Small intestine (tissue), 7 donors: ENCODE results near the gene EPAS1. TPM values are rescaled to one million over a fixed set of nuclear protein-coding genes. Genes with fewer than 3 reads are reported as not detected.

Source experiments
- DNase-seq, 2 donors: peaks; one replicate each; pipeline versions ENCODE4 v3.0.0 to v3.0.0-alpha.2; 2013
- FAIRE-seq: peaks from 2 replicates; lab custom pipeline; 2012; peaks lifted over from hg19 to GRCh38; lab: Jason Lieb, UNC
- H3K27ac ChIP-seq, 3 donors: one replicate each; pipeline ENCODE4 v1.5.1; 2013; ENCODE audit warnings: low read length in 2 of 3, mild to moderate bottlenecking in 2 of 3, control low read depth in 1 of 3, inconsistent platforms in 1 of 3, low read depth in 1 of 3, moderate library complexity in 1 of 3
- H3K27me3 ChIP-seq, 3 donors: one replicate each; pipeline ENCODE4 v1.6.1; 2013; ENCODE audit warnings: low read length in 3 of 3, inconsistent platforms in 1 of 3; ENCODE audit not compliant: control insufficient read depth in 3 of 3, insufficient read depth in 3 of 3
- H3K36me3 ChIP-seq, 3 donors: one replicate each; pipeline ENCODE4 v1.6.1; 2013; ENCODE audit warnings: low read length in 3 of 3, inconsistent platforms in 1 of 3, low read depth in 1 of 3, mild to moderate bottlenecking in 1 of 3, moderate library complexity in 1 of 3; ENCODE audit not compliant: control insufficient read depth in 3 of 3, insufficient read depth in 2 of 3
- H3K4me1 ChIP-seq, 3 donors: one replicate each; pipeline ENCODE4 v1.6.1; 2013; ENCODE audit warnings: low read length in 2 of 3, inconsistent platforms in 1 of 3, low read depth in 1 of 3, mild to moderate bottlenecking in 1 of 3, moderate library complexity in 1 of 3; ENCODE audit not compliant: control insufficient read depth in 3 of 3, insufficient read depth in 2 of 3
- H3K4me3 ChIP-seq, 3 donors: one replicate each; pipeline ENCODE4 v1.5.1; 2013; ENCODE audit warnings: low read length in 3 of 3, control low read depth in 1 of 3, inconsistent platforms in 1 of 3, low read depth in 1 of 3, mild to moderate bottlenecking in 1 of 3, moderate library complexity in 1 of 3
- H3K9me3 ChIP-seq, 2 donors: one replicate each; pipeline ENCODE4 v1.6.1; 2013; ENCODE audit warnings: low read depth in 1 of 2, low read length in 1 of 2; ENCODE audit not compliant: control insufficient read depth in 2 of 2, insufficient read depth in 1 of 2
- WGBS, 3 donors: extraction: QIAGEN DNeasy Blood & Tissue Kit; methylation state at CpG; one replicate each; pipeline ENCODE4 v1.1.7; 2013; 5-methylcytosine and 5-hydroxymethylcytosine counted together
- polyA plus RNA-seq, 4 donors: library from polyadenylated mRNA; stranded (reverse) in 3 of 4; unstranded in 1 of 4; fragments of 200-250 nt in 3 of 4; fragments of 120-200 nt in 1 of 4; gene quantifications; one replicate each; pipeline versions ENCODE4 v1.2.1 to v1.2.3, GENCODE V29; 2013
- donor health status: healthy with polysubstance abuse.
- donor health status: control.
- donor health status: control.
- donor health status: Bipolar disorder and iron deficiency.
- donor health status: healthy.

EPAS1 gene
- polyA plus RNA-seq, 4 donors: 22.7 to 106 (median 64.1) TPM

GRCh38 chr2:46352621-46353020 lies 55.4 kb downstream of the EPAS1 start:
- FAIRE-seq (no peak), DNase-seq (no peak)
- Histone ChIP-seq H3K4me3 (no peak overlapping the region), H3K27me3 (no peaks in the 10 kb centered on the region), H3K27ac (peak overlapping the region in 1 of 3 donors; percentile 56), H3K4me1 (peaks cover 0 to 2% (median 0%) of the 10 kb centered on the region in 3 donors), H3K36me3 (peaks cover 5 to 40% (median 8%) of the 10 kb centered on the region in 3 donors), H3K9me3 (no peaks in the 10 kb centered on the region)
- WGBS, 3 donors: 76 to 91% (median 83%) methylated on average over 8 of the region's 8 CpGs

- Histone ChIP-seq H3K4me3 (no peak overlapping the region), H3K9me3 (no peaks in the 10 kb centered on the region), H3K27me3 (no peaks in the 10 kb centered on the region), H3K4me1 (peaks cover 0 to 2% (median 0%) of the 10 kb centered on the region in 3 donors), H3K27ac (no peak overlapping the region), H3K36me3 (peaks cover 3 to 43% (median 4%) of the 10 kb centered on the region in 3 donors)
- FAIRE-seq (no peak), DNase-seq (no peak)
- WGBS, 3 donors: 91 to 93% (median 92%) methylated on average over 6 of the region's 6 CpGs
These were observed 56.3 kb downstream of the EPAS1 start for GRCh38 chr2:46353509-46353908.

GRCh38 chr2:46355756-46356155 lies 58.5 kb downstream of the EPAS1 start:
- DNase-seq (no peak), FAIRE-seq (no peak)
- H3K4me3 ChIP-seq: no peak overlapping the region
- no peaks in the 10 kb centered on the region for H3K27me3 ChIP-seq
- H3K27ac ChIP-seq: no peak overlapping the region
- no peaks in the 10 kb centered on the region for H3K9me3 ChIP-seq
- peaks cover 2 to 43% (median 8%) of the 10 kb centered on the region in 3 donors for H3K36me3 ChIP-seq
- 92 to 96% (median 92%) methylated on average over 3 of the region's 3 CpGs for WGBS, 3 donors
- H3K4me1 ChIP-seq: peaks cover 0 to 2% (median 0%) of the 10 kb centered on the region in 3 donors

GRCh38 chr2:46356991-46357390 lies 59.8 kb downstream of the EPAS1 start:
- Histone ChIP-seq H3K4me1 (peaks cover 0 to 2% (median 0%) of the 10 kb centered on the region in 3 donors), H3K36me3 (peaks cover 8 to 50% (median 17%) of the 10 kb centered on the region in 3 donors), H3K27ac (no peak overlapping the region), H3K9me3 (no peaks in the 10 kb centered on the region), H3K27me3 (no peaks in the 10 kb centered on the region), H3K4me3 (no peak overlapping the region)
- DNase-seq: no peak
- FAIRE-seq: no peak
- 85 to 100% (median 88%) methylated on average over 1 of the region's 1 CpG for WGBS, 3 donors

DNA sequence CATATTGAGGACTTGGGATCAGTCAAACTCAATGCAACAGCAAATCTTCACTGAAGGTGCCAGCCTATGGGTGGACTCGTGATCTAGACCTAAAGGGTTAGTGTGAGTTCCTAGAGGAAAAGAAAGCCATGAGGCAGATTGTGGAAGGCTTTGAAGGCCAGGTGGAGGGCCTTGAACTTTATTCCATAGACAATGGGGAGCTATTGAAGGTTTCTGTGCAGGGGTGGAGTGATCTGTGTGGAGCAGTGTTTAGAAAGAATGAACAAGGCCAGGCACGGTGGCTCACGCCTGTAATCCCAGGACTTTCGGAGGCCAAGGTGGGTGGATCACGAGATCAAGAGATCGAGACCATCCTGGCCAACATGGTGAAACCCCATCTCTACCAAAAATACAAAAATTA lies 61.5 kb downstream of the EPAS1 start:
- Histone ChIP-seq H3K4me3 (no peak overlapping the region), H3K36me3 (peaks cover 12 to 48% (median 20%) of the 10 kb centered on the region in 3 donors), H3K4me1 (peaks cover 0 to 3% (median 0%) of the 10 kb centered on the region in 3 donors), H3K27ac (no peak overlapping the region), H3K27me3 (no peaks in the 10 kb centered on the region), H3K9me3 (no peaks in the 10 kb centered on the region)
- no peak for FAIRE-seq
- no peak for DNase-seq
- WGBS, 3 donors: 91 to 99% (median 95%) methylated on average over 6 of the region's 6 CpGs

DNA sequence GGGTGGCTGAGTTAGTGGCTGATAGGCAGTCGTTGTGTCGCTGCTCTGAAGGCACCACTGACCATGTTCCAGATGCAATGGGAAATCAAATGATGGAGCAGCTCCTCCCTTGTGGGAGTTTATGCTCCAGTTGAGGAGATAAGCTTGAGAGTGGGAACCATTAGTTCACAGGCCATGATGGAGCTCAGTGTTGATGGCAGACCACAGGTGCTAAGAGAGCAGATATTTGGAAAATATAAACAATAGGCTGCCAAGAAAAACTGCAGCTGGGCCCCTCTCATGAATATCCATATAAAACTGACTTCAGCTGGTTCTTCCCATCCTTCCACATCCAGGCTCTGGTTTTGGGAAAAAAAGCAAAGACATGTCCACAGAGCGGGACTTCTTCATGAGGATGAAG lies 63.1 kb downstream of the EPAS1 start:
- Histone ChIP-seq H3K4me3 (no peak overlapping the region), H3K27ac (no peak overlapping the region), H3K27me3 (no peaks in the 10 kb centered on the region), H3K36me3 (peaks cover 10 to 46% (median 23%) of the 10 kb centered on the region in 3 donors), H3K4me1 (peaks cover 0 to 3% (median 0%) of the 10 kb centered on the region in 3 donors), H3K9me3 (no peaks in the 10 kb centered on the region)
- DNase-seq (no peak), FAIRE-seq (no peak)
- 86 to 97% (median 93%) methylated on average over 3 of the region's 3 CpGs for WGBS, 3 donors

DNA sequence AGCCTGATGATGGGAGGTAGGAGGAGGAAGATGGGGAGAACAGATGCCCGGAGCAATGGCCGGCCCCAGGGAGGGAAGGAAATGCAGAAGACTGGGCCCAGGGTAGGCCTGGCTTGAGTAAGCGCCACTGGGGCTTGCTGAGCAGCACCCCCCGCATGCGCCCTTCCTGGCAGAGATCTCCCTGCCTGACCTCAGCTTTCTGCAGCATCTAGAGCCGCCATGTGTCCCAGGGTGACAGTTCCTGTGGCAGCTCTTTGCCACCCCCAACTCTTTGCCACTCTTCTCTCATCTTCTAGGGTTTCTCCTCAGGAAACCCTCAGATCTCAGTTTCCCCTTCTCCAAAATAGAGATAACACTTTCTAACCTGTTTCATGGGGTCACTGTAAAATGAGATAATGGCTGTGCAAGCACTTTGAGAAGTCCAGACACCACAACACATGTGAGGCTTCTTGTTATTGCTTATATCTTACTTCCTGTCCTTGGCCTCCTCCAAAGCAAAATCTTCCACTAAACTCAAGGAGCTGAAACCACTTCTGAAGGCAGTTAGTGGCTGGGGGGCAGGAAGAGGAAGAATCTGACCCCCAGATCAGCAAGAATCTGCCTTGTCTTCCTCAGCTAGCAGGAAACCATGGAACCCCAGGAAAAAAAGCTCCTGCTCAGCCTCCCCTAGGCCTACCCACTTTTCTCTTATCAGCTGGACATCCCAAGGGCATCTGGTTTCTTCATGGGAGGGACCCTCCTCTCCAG lies 64.9 kb downstream of the EPAS1 start:
- peaks cover 10 to 32% (median 23%) of the 10 kb centered on the region in 3 donors for H3K36me3 ChIP-seq
- H3K27me3 ChIP-seq: no peaks in the 10 kb centered on the region
- H3K27ac ChIP-seq: no peak overlapping the region
- H3K4me1 ChIP-seq: peaks cover 0 to 3% (median 0%) of the 10 kb centered on the region in 3 donors
- DNase-seq: no peak
- no peak for FAIRE-seq
- WGBS, 3 donors: 94 to 100% (median 95%) methylated on average over 6 of the region's 6 CpGs
- H3K9me3 ChIP-seq: no peaks in the 10 kb centered on the region
- H3K4me3 ChIP-seq: no peak overlapping the region

DNA sequence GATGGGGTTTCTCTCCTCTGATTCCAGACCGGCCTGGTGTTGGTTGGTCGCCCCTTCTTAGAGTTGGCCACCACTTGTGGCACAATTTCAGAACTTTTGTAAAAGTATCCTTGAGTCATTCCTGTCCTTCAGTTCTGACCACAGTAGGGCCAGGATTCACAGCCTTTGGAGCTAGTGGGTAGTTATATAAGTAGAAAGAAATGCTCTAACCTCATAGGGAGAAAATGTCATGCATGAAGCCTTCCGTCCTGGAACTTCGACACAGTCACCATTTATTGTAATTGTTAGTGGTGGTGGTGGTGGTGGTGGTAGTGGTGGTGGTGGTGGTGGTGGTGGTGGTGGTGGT lies 65.4 kb downstream of the EPAS1 start:
- FAIRE-seq (no peak), DNase-seq (no peak)
- Histone ChIP-seq H3K9me3 (no peaks in the 10 kb centered on the region), H3K36me3 (peaks cover 10 to 31% (median 23%) of the 10 kb centered on the region in 3 donors), H3K27me3 (no peaks in the 10 kb centered on the region), H3K27ac (no peak overlapping the region), H3K4me1 (peaks cover 0 to 4% (median 0%) of the 10 kb centered on the region in 3 donors), H3K4me3 (no peak overlapping the region)
- 93 to 96% (median 93%) methylated on average over 4 of the region's 4 CpGs for WGBS, 3 donors
